Measurements from ENCODE around the gene KIAA0232.

Gene KIAA0232

GRCh38 chr4:6859543-6859942 is 77.0 kb downstream of the KIAA0232 start:
- FAIRE-seq (no peak), DNase-seq (ENCODE audit: insufficient read length) (no peak)
- TF ChIP-seq POLR2A (IDR thresholded peaks at IDR 0.05; ENCODE audit: low read depth, low read length) (no peak), TAF1 (IDR thresholded peaks at IDR 0.05; ENCODE audit: borderline replicate concordance, low read depth, low read length) (no peak), POLR2AphosphoS5 (IDR thresholded peaks at IDR 0.05; ENCODE audit: low read depth, low read length) (no peak)

- FAIRE-seq = no peak
- DNase-seq (ENCODE audit: insufficient read length) = no peak
- TF ChIP-seq POLR2A (IDR thresholded peaks at IDR 0.05; ENCODE audit: low read depth, low read length) (no peak), POLR2AphosphoS5 (IDR thresholded peaks at IDR 0.05; ENCODE audit: low read depth, low read length) (no peak), TAF1 (IDR thresholded peaks at IDR 0.05; ENCODE audit: borderline replicate concordance, low read depth, low read length) (no peak)
These were observed 85.9 kb downstream of the KIAA0232 start for GRCh38 chr4:6868386-6868785.

- no peak for DNase-seq (ENCODE audit: insufficient read length)
- FAIRE-seq = no peak
- TF ChIP-seq TAF1 (IDR thresholded peaks at IDR 0.05; ENCODE audit: borderline replicate concordance, low read depth, low read length) (no peak), POLR2A (IDR thresholded peaks at IDR 0.05; ENCODE audit: low read depth, low read length) (no peak), POLR2AphosphoS5 (IDR thresholded peaks at IDR 0.05; ENCODE audit: low read depth, low read length) (no peak)
These were observed 87.4 kb downstream of the KIAA0232 start for GRCh38 chr4:6869944-6870343.

GRCh38 chr4:6873291-6873690 is 90.8 kb downstream of the KIAA0232 start:
- TF ChIP-seq POLR2A (IDR thresholded peaks at IDR 0.05; ENCODE audit: low read depth, low read length) (no peak), POLR2AphosphoS5 (IDR thresholded peaks at IDR 0.05; ENCODE audit: low read depth, low read length) (no peak), TAF1 (IDR thresholded peaks at IDR 0.05; ENCODE audit: borderline replicate concordance, low read depth, low read length) (no peak)
- no peak for DNase-seq (ENCODE audit: insufficient read length)
- FAIRE-seq = no peak

- TF ChIP-seq POLR2AphosphoS5 (IDR thresholded peaks at IDR 0.05; ENCODE audit: low read depth, low read length) = no peak
- no peak for TF ChIP-seq TAF1 (IDR thresholded peaks at IDR 0.05; ENCODE audit: borderline replicate concordance, low read depth, low read length)
- no peak for TF ChIP-seq POLR2A (IDR thresholded peaks at IDR 0.05; ENCODE audit: low read depth, low read length)
These were observed 91.4 kb downstream of the KIAA0232 start for GRCh38 chr4:6873792-6874461.

GRCh38 chr4:6874981-6875380 is 92.5 kb downstream of the KIAA0232 start:
- no peak for TF ChIP-seq POLR2AphosphoS5 (IDR thresholded peaks at IDR 0.05; ENCODE audit: low read depth, low read length)
- TF ChIP-seq POLR2A (IDR thresholded peaks at IDR 0.05; ENCODE audit: low read depth, low read length) = no peak
- TF ChIP-seq TAF1 (IDR thresholded peaks at IDR 0.05; ENCODE audit: borderline replicate concordance, low read depth, low read length) = no peak
- FAIRE-seq (no peak), DNase-seq (ENCODE audit: insufficient read length) (no peak)

More at GRCh38 chr4:6873792-6874461, 91.4 kb downstream of the KIAA0232 start:
- no peak for DNase-seq (ENCODE audit: insufficient read length)
- peak; percentile 94 for FAIRE-seq

GRCh38 chr4:6875431-6875831 is 92.9 kb downstream of the KIAA0232 start:
- TF ChIP-seq POLR2AphosphoS5 (IDR thresholded peaks at IDR 0.05; ENCODE audit: low read depth, low read length) (no peak), TAF1 (IDR thresholded peaks at IDR 0.05; ENCODE audit: borderline replicate concordance, low read depth, low read length) (no peak), POLR2A (IDR thresholded peaks at IDR 0.05; ENCODE audit: low read depth, low read length) (no peak)
- DNase-seq (ENCODE audit: insufficient read length) = no peak
- FAIRE-seq = no peak

GRCh38 chr4:6876440-6876839 is 93.9 kb downstream of the KIAA0232 start:
- DNase-seq (ENCODE audit: insufficient read length) (no peak), FAIRE-seq (no peak)
- TF ChIP-seq POLR2A (IDR thresholded peaks at IDR 0.05; ENCODE audit: low read depth, low read length) (no peak), POLR2AphosphoS5 (IDR thresholded peaks at IDR 0.05; ENCODE audit: low read depth, low read length) (no peak), TAF1 (IDR thresholded peaks at IDR 0.05; ENCODE audit: borderline replicate concordance, low read depth, low read length) (no peak)

GRCh38 chr4:6877067-6877466 is 94.5 kb downstream of the KIAA0232 start:
- FAIRE-seq (no peak), DNase-seq (ENCODE audit: insufficient read length) (no peak)
- TF ChIP-seq POLR2A (IDR thresholded peaks at IDR 0.05; ENCODE audit: low read depth, low read length) = no peak
- TF ChIP-seq TAF1 (IDR thresholded peaks at IDR 0.05; ENCODE audit: borderline replicate concordance, low read depth, low read length) = no peak
- no peak for TF ChIP-seq POLR2AphosphoS5 (IDR thresholded peaks at IDR 0.05; ENCODE audit: low read depth, low read length)

- no peak for FAIRE-seq
These were observed 96.0 kb downstream of the KIAA0232 start for GRCh38 chr4:6878451-6879059.

GRCh38 chr4:6880691-6881090 is 98.2 kb downstream of the KIAA0232 start:
- DNase-seq (ENCODE audit: insufficient read length) (no peak), FAIRE-seq (no peak)

More at GRCh38 chr4:6878451-6879059, 96.0 kb downstream of the KIAA0232 start:
- DNase-seq (ENCODE audit: insufficient read length) = no peak
- TF ChIP-seq POLR2AphosphoS5 (IDR thresholded peaks at IDR 0.05; ENCODE audit: low read depth, low read length) (no peak), TAF1 (IDR thresholded peaks at IDR 0.05; ENCODE audit: borderline replicate concordance, low read depth, low read length) (no peak), POLR2A (IDR thresholded peaks at IDR 0.05; ENCODE audit: low read depth, low read length) (no peak)

GRCh38 chr4:6881908-6882307 is 99.4 kb downstream of the KIAA0232 start:
- FAIRE-seq = no peak
- TF ChIP-seq POLR2A (IDR thresholded peaks at IDR 0.05; ENCODE audit: low read depth, low read length) = no peak
- TF ChIP-seq POLR2AphosphoS5 (IDR thresholded peaks at IDR 0.05; ENCODE audit: low read depth, low read length) = no peak
- TF ChIP-seq TAF1 (IDR thresholded peaks at IDR 0.05; ENCODE audit: borderline replicate concordance, low read depth, low read length) = no peak
- DNase-seq (ENCODE audit: insufficient read length) = no peak

More at GRCh38 chr4:6880691-6881090, 98.2 kb downstream of the KIAA0232 start:
- TF ChIP-seq POLR2A (IDR thresholded peaks at IDR 0.05; ENCODE audit: low read depth, low read length) = no peak
- TF ChIP-seq TAF1 (IDR thresholded peaks at IDR 0.05; ENCODE audit: borderline replicate concordance, low read depth, low read length) = no peak
- TF ChIP-seq POLR2AphosphoS5 (IDR thresholded peaks at IDR 0.05; ENCODE audit: low read depth, low read length) = no peak
